B cell (primary cell): Measurements from ENCODE around the gene RSPH1. TPM values are rescaled to one million over a fixed set of nuclear protein-coding genes. Genes with fewer than 3 reads are reported as not detected.

ENCODE experiments used
- ATAC-seq: fragments of 200-7000 bp; cut with Tn5 transposase; one replicate; pipeline ENCODE4 v1.10.0; 2021; ENCODE audit warnings: low read depth, mild to moderate bottlenecking, moderate number of reproducible peaks, moderate library complexity
- CTCF ChIA-PET: fragments of 350-600 bp; sonication (Branson Sonifier 250); formaldehyde crosslinking; loops from one replicate; lab custom pipeline; 2021; ENCODE audit warnings: antibody characterized with exemption, inconsistent platforms; lab: Charles Lee
- POLR2A ChIA-PET: fragments of 350-600 bp; sonication (Branson Sonifier 250); formaldehyde crosslinking; loops from one replicate; lab custom pipeline; 2021; ENCODE audit warnings: antibody characterized with exemption; lab: Charles Lee
- DNase-seq: peaks from one replicate; pipeline ENCODE4 v3.0.0; 2013
- H2AFZ ChIP-seq: 2 replicates; pipeline ENCODE4 v1.6.1; 2012; ENCODE audit warnings: mild to moderate bottlenecking, low read depth, low read length; ENCODE audit not compliant: insufficient read depth, poor library complexity, severe bottlenecking
- H3K27ac ChIP-seq, 2 donors: 1 replicate in 1 of 2; 2 replicates in 1 of 2; pipeline ENCODE4 v1.5.1; 2012 to 2013; ENCODE audit warnings: low read length in 2 of 2, mild to moderate bottlenecking in 2 of 2, moderate library complexity in 1 of 2
- H3K27me3 ChIP-seq, 4 experiments: fragments of 200-600 bp in 1 of 4; sonication (generic) in 1 of 4; replicated peaks in 1 of 4; 1 replicate in 2 of 4; 2 replicates in 2 of 4; pipeline versions ENCODE4 v1.6.1 to v1.7.0; 2013 to 2016; ENCODE audit warnings: low read length in 3 of 4, mild to moderate bottlenecking in 2 of 4, mixed read lengths in 1 of 4, moderate library complexity in 1 of 4; ENCODE audit not compliant: insufficient read depth in 4 of 4, control insufficient read depth in 3 of 4; ENCODE audit errors: control extremely low read depth in 1 of 4
- H3K36me3 ChIP-seq, 2 experiments: replicated peaks in 1 of 2; 1 replicate in 1 of 2; 2 replicates in 1 of 2; pipeline versions ENCODE4 v1.6.1 to v1.7.1; 2013; ENCODE audit warnings: low read length in 1 of 2; ENCODE audit not compliant: insufficient read depth in 2 of 2, control insufficient read depth in 1 of 2; ENCODE audit errors: control extremely low read depth in 1 of 2, extremely low read depth in 1 of 2
- H3K4me1 ChIP-seq, 2 donors: fragments of 200-600 bp in 1 of 2; sonication (generic) in 1 of 2; 1 replicate in 1 of 2; 2 replicates in 1 of 2; pipeline versions ENCODE4 v1.5.1 to v1.6.1; 2013 to 2017; ENCODE audit warnings: low read length in 2 of 2; ENCODE audit not compliant: control insufficient read depth in 2 of 2, insufficient read depth in 2 of 2
- H3K4me2 ChIP-seq: replicated peaks from 2 replicates; pipeline ENCODE3; 2012; ENCODE audit warnings: mild to moderate bottlenecking, low read depth, low read length; ENCODE audit not compliant: poor library complexity, severe bottlenecking
- H3K4me3 ChIP-seq, 5 experiments: fragments of 200-600 bp in 1 of 5; sonication (generic) in 1 of 5; 1 replicate in 3 of 5; 2 replicates in 2 of 5; pipeline versions ENCODE4 v1.5.1 to v1.7.0; 2011 to 2016; ENCODE audit warnings: low read length in 4 of 5, mild to moderate bottlenecking in 4 of 5, low read depth in 2 of 5, control low read depth in 1 of 5, moderate library complexity in 1 of 5; ENCODE audit not compliant: insufficient read depth in 1 of 5; ENCODE audit errors: control extremely low read depth in 1 of 5, extremely low read depth in 1 of 5
- H3K79me2 ChIP-seq: fragments of 200-600 bp; sonication (generic); one replicate; pipeline ENCODE4 v1.6.0; 2016; ENCODE audit warnings: low read length; ENCODE audit not compliant: control insufficient read depth, insufficient read depth
- H3K9ac ChIP-seq: fragments of 200-600 bp; sonication (generic); 2 replicates; pipeline ENCODE4 v1.6.1; 2017; ENCODE audit warnings: mild to moderate bottlenecking, low read length, moderate library complexity
- H3K9me3 ChIP-seq, 3 donors: one replicate each; pipeline versions ENCODE4 v1.6.1 to v1.7.1; 2013; ENCODE audit warnings: low read length in 2 of 3; ENCODE audit not compliant: control insufficient read depth in 2 of 3, insufficient read depth in 1 of 3; ENCODE audit errors: control extremely low read depth in 1 of 3
- H4K20me1 ChIP-seq: 2 replicates; pipeline ENCODE4 v1.6.0; 2012; ENCODE audit warnings: mild to moderate bottlenecking, low read length; ENCODE audit not compliant: insufficient read depth, control insufficient read depth, poor library complexity, severe bottlenecking
- H3K27ac Mint-ChIP-seq: one replicate; pipeline ENCODE4 v1.8.0; 2021; ENCODE audit warnings: mixed read lengths
- H3K27me3 Mint-ChIP-seq: one replicate; pipeline ENCODE4 v1.8.0; 2021; ENCODE audit warnings: mixed read lengths
- H3K4me1 Mint-ChIP-seq: one replicate; pipeline ENCODE4 v1.8.0; 2021; ENCODE audit warnings: mixed read lengths
- H3K4me3 Mint-ChIP-seq: one replicate; pipeline ENCODE4 v1.8.0; 2021; ENCODE audit warnings: mixed read lengths
- H3K9me3 Mint-ChIP-seq: one replicate; pipeline ENCODE4 v1.8.0; 2022; ENCODE audit warnings: mixed read lengths; ENCODE audit not compliant: insufficient read depth
- EZH2 ChIP-seq: IDR thresholded peaks from 2 replicates; pipeline ENCODE4 v1.6.1; 2012; ENCODE audit warnings: borderline replicate concordance, low read depth, mild to moderate bottlenecking, moderate library complexity, low read length; ENCODE audit not compliant: insufficient read depth, poor library complexity, severe bottlenecking
- WGBS: methylation state at CpG from one replicate; pipeline ENCODE4 v1.1.5; 2013; ENCODE audit warnings: missing lambda C conversion rate; ENCODE audit not compliant: insufficient coverage; 5-methylcytosine and 5-hydroxymethylcytosine counted together
- intact Hi-C: fragments of 100-400 bp; cut with micrococcal nuclease; formaldehyde crosslinking; loops from one replicate; pipeline ENCODE4 v1.10.0; 2022
- polyA plus RNA-seq: library from polyadenylated mRNA; depleted of rRNA; stranded (reverse); fragments of >200 nt; gene quantifications from 2 replicates; pipeline ENCODE4 v1.2.3, GENCODE V29; 2012
- total RNA-seq, 2 donors: library from RNA; stranded (reverse); fragments of 120-200 nt in 1 of 2; gene quantifications; 1 replicate in 1 of 2; 2 replicates in 1 of 2; pipeline versions ENCODE4 v1.2.3 to v1.2.4, GENCODE V29; 2013 to 2022
- TF ChIP-seq, protein P1 (sequence below): fragments of 200-600 bp; IDR thresholded peaks from one replicate; pipeline ENCODE4 v1.8.0; 2022; ENCODE audit warnings: antibody characterized with exemption, mild to moderate bottlenecking

RSPH1 gene
- total and polyA plus RNA-seq, 2 donors (not counting 1 experiment from before 2014, with no cell fraction given), result 0.10 to 0.64 TPM

DNA sequence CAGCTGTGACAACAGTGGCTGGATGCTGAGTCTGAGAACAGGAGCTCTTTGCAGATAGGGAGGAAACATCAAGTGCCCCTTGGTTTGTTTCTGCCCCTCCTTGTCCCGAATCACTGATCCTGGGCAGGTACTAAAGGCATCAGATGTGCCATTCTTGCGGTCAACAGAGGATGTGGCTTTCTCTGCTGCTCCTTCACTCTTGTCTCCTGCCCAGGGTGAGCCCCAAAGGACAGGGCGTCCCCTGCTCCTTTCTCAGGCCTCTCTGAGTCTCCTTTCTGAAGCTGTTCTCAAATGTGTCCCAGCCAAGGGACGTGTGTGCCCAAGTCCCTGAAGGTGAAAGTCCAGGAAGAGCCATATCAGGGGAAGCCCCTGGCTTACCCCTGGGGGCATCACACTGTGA, 49.3 kb upstream of the RSPH1 start:
- Histone ChIP-seq H3K27me3 (no peaks in the 10 kb centered on the region), H3K4me1 (peaks cover 0 to 10% of the 10 kb centered on the region in 2 donors), H3K9me3 (no peaks in the 10 kb centered on the region), H3K27ac (no peak overlapping the region), H3K79me2 (no peaks in the 10 kb centered on the region), H4K20me1 (peaks cover 24% of the 10 kb centered on the region), H3K4me2 (no peak overlapping the region), H3K4me3 (no peak overlapping the region), H3K36me3 (peaks cover 7 to 91% of the 10 kb centered on the region in 2 experiments), H2AFZ (no peak overlapping the region), H3K9ac (no peak overlapping the region)
- H3K4me1 Mint-ChIP-seq, result peaks cover 5% of the 10 kb centered on the region
- ATAC-seq (no peak), DNase-seq (no peak)
- TF ChIP-seq, protein P1, sequence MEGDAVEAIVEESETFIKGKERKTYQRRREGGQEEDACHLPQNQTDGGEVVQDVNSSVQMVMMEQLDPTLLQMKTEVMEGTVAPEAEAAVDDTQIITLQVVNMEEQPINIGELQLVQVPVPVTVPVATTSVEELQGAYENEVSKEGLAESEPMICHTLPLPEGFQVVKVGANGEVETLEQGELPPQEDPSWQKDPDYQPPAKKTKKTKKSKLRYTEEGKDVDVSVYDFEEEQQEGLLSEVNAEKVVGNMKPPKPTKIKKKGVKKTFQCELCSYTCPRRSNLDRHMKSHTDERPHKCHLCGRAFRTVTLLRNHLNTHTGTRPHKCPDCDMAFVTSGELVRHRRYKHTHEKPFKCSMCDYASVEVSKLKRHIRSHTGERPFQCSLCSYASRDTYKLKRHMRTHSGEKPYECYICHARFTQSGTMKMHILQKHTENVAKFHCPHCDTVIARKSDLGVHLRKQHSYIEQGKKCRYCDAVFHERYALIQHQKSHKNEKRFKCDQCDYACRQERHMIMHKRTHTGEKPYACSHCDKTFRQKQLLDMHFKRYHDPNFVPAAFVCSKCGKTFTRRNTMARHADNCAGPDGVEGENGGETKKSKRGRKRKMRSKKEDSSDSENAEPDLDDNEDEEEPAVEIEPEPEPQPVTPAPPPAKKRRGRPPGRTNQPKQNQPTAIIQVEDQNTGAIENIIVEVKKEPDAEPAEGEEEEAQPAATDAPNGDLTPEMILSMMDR, result no peak
- TF ChIP-seq EZH2, result no peak
- POLR2A ChIA-PET, result no interaction called here
- H3K9me3 Mint-ChIP-seq, result no peaks in the 10 kb centered on the region
- H3K4me3 Mint-ChIP-seq, result no peak overlapping the region
- no peak overlapping the region for H3K27ac Mint-ChIP-seq
- intact Hi-C loops, result no loop called here
- WGBS, result 81% methylated on average over 4 of the region's 4 CpGs
- CTCF ChIA-PET, result interaction anchor here (1.1 kb wide), 1 partner anchor 10 kb away, joined by 3 read pairs; no protein-coding TSS in a partner anchor
- no peaks in the 10 kb centered on the region for H3K27me3 Mint-ChIP-seq

DNA sequence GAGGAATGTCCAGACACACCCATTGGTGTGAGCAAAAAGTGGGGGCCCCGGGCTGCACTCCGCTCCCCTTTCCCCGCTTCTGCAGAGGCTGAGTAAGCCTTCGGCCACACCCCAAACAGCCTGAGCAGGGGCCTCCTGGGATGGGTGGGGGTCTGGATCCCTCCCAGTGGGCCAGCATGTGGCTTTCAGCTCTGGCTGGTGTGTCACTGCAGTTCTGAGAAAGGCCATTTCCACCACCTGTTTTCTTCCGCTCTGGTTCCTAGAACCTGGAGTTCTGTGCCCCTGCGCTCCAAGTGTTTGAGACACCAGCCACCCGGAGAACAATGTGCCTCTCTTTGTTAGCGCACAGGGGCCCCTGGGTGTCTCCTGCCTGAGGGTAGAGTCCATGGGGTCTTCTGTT, 48.5 kb upstream of the RSPH1 start:
- Histone ChIP-seq H3K4me1 (peaks cover 0 to 10% of the 10 kb centered on the region in 2 donors), H3K4me2 (no peak overlapping the region), H3K9me3 (no peaks in the 10 kb centered on the region), H3K27ac (no peak overlapping the region), H2AFZ (no peak overlapping the region), H4K20me1 (peaks cover 24% of the 10 kb centered on the region), H3K36me3 (peaks cover 8 to 95% of the 10 kb centered on the region in 2 experiments), H3K79me2 (peaks cover 4% of the 10 kb centered on the region), H3K27me3 (no peaks in the 10 kb centered on the region), H3K4me3 (no peak overlapping the region), H3K9ac (no peak overlapping the region)
- ATAC-seq (no peak), DNase-seq (no peak)
- CTCF ChIA-PET, result interaction anchor here (1.0 to 1.1 kb wide), 2 partner anchors 9 to 10 kb away, joined by 3 read pairs; no protein-coding TSS in a partner anchor
- peaks cover 5% of the 10 kb centered on the region for H3K4me1 Mint-ChIP-seq
- no peak overlapping the region for H3K4me3 Mint-ChIP-seq
- intact Hi-C loops, result no loop called here
- no peaks in the 10 kb centered on the region for H3K27me3 Mint-ChIP-seq
- TF ChIP-seq, protein P1, result no peak
- no peak for TF ChIP-seq EZH2
- POLR2A ChIA-PET, result no interaction called here
- no peak overlapping the region for H3K27ac Mint-ChIP-seq
- no peaks in the 10 kb centered on the region for H3K9me3 Mint-ChIP-seq
- 100% methylated on average over 7 of the region's 8 CpGs for WGBS
